COLO668 (cell line): ENCODE results near the gene MCOLN2.
"Not testable (repeated sequence)": the region's sequence is repeated elsewhere in the genome, so short reads cannot be mapped to it uniquely, and the experiment has no call there.

Experiments used
- DNase-seq: peaks from one replicate; lab custom pipeline; 2025; ENCODE audit not compliant: unreplicated experiment; lab: John Stamatoyannopoulos, UW

MCOLN2 gene

DNA sequence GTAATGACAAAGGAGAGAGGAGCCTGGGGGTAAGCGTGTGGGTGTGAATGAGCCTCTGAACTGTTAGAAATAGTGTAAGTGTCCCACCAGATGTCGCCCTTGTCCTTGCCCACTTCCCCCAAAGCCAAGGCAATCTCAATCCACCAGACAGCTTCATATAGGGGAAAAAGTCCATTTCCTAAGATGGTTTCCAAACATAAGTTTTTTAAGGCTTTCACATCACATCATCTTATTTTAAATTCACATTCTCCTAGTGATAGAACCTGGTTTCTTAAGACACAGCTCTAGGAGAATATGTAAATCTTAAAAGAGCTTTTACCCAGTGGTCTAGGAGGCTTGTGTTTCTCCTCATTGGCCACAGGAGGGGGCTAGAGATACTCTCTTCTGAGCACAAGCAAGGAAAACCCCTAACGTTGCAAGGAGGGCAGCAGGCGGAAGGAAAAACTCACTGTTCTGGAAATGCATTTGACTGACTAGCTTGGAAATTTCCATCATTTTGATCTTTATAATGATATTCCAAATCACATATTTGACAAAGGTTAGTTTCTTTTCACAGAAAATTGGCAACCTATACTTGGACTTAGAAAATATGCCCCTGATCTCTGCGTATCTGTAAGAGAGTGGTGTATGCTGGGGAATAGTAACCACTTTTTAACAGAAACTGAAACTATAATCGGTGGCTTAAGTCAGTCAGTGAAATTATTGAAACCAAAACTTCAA lies 52.0 kb downstream of the MCOLN2 start:
- peak; percentile 70 for DNase-seq

DNA sequence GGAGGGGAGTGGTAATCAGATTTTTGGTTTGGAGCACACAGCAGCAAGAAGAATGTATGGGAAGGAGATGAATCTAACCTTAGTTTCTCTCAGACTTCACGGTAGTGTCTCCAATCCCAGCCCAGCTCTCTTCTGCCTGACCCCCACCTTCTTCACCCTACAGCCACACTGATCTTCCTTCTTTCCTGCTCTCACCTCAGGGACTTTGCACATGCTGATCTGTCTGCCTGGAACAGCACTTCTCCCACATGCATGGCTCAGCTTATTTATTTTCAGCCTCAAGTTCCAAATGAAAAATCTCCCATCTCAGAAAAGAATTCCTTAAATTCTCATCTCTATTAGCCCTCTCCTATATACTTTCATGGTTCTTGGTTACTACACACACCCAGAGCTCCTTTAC lies 55.1 kb downstream of the MCOLN2 start:
- DNase-seq: no peak

DNA sequence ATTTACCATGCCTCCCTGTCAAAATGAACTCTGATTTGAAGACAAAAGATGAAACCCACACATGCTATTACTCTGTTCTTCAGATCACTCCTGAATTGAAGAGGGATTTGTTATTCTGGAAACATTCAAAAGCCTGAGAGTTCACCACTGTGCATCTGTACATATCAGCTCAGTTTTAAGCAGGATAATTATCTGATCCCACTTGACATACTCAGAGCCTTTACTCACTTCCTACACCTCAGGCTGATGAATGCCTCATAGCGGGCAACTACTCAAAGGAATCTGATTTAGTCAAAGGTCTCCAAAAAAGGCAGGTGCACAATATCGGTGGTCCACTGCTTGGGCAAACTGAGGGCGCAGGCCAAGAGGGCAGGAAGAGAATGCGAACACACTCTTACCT lies 56.4 kb downstream of the MCOLN2 start:
- DNase-seq: no peak

DNA sequence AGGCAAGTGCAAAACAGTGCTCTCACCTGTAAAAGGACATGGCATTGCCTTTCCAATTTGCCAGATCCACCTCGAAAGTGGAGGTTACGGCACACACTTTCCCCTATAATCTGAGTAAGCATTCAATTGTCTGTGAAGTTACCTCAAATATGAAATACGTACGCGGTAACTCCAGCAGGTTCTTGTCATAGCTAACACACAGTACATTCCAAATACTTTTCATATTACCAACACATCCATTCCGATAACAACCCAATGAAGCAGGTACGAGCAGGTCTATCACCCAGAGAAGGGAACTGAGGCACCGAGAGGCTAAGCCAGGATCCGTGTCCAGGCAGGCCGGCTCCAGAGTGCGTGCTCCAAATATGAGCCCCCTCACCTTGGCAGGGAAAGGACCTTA lies 57.2 kb downstream of the MCOLN2 start:
- no peak for DNase-seq

DNA sequence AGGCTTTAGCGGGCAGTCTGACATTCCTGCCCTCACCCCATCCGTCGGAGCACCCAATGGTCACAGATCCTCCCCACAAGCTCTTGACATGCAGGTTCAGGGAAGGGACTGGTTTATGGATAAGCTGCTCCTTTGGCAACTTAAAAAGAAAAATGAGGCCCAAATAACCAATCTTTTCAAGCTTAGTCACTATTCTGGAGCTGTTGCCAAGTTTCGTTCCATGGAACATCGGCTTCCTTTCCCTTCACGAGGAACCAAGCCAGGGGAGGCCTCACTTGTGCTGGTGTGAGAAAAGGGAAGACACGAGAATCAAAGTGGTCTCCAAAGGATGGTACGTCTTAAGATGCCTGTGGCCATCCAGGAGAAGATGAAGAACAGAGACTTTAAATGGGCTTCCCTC lies 57.8 kb downstream of the MCOLN2 start:
- DNase-seq: no peak

DNA sequence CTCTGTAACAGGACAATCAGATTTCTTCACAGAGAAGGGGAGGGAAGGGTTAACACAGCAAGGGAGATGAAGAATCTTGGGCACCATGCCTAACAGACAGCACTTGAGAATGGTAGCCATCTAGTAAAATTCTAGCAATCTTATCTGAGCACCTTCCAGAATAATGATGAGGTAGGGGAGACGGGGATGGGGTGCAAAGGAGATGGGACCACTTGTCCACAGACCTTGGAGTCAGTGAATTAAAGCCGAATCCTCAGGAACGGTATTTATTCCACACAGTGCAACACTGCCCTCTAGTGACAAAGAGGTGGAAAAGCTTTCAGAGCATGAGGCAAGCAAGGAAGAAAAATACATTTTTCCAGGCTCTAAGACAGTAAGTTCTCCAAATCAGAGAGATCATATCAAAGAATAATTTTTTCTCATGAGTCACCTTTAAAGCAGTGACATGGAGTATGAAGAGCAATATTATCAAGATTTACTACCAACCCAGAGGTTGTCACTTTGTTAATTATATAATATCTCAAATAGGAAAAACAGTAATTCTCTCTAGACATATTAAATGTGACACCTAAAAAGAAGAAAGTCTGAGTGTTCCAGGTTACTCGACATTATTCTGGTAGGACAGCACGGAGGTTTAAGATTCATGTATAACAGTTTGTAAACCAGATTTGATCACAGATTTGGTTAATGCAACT lies 60.6 kb downstream of the MCOLN2 start:
- DNase-seq: peak; percentile 45

DNA sequence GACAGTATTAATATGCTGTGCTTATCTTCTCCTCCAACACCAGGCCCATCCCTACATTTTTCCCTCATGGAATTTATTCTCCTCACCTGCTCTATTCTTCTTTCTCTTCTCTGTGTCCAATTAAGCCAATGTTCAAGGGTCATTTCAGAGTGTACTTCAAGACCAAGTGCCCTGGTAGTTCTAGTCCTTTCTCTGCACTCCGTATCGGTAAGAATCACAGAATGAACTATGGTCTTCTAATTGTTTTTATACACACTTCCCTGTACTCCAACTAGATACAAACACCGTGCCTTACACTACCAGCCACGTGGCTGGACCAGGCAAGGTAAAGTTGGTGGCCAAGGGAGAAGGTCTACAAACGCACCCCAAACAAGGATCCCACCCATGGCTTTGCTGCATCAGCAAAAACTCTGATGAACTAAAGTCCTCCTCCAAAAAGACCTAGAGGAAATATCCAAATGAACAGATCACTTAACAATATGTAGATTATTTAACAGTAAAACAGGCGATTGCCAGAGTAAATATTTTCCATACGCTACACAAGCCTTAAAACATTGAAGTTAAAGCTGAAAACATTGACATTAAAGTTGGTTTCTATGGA lies 63.8 kb downstream of the MCOLN2 start:
- no peak for DNase-seq

DNA sequence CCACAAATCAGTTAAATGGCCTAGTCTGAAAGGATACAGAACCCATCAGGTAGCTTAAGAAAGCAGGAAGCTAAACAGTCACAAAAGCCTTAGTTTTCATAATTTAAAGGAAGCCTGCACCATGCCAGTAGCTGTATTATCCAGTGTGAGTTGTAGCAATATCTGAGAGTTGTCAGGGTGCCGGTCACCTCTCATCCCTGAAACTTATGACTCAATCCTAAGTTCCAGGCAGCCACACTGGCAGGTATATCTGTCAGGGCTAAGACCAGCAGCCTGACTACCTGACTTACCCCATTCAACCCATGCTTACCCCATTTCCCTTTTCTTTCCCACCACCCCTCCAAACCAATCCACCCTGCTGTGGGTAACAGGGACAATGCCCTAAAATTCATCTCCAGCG lies 66.1 kb downstream of the MCOLN2 start:
- DNase-seq: no peak

DNA sequence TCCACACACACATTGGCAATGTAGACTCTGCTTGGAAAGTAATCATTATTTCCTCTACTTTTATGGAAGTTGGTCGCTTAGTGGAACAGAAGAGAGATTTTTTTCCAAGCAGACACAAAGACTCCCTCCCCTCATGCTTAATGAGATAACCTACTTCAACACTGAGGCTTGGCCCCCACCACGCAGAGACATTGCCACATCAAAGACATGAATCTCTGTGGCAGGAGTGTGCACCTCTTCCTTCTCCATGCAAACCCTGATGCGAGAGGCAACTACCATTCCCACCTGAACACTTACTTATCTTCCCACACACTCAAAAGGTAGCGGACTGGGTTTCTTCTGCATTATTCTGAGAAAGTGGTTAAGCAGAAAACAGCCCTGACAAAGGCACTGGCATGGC lies 66.6 kb downstream of the MCOLN2 start:
- DNase-seq: no peak

DNA sequence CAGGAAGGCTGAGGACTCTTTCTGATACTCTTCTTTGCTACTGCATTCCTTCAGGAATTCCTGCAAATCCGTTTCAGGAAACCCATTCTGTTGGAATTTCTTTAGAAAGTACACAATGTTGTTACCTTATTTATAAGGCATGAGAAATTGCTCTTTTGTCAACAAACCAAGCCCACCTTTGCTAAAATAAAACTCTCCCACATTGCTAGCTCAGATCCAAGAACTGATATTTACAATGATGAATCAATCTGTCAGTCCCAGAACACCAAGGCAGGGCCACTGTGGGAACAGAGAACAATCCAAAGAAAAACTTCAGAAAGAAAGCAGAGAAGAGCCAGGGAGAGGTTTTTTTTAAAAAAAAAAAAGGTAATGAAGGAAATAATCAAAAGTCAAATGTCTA lies 67.3 kb downstream of the MCOLN2 start:
- no peak for DNase-seq

DNA sequence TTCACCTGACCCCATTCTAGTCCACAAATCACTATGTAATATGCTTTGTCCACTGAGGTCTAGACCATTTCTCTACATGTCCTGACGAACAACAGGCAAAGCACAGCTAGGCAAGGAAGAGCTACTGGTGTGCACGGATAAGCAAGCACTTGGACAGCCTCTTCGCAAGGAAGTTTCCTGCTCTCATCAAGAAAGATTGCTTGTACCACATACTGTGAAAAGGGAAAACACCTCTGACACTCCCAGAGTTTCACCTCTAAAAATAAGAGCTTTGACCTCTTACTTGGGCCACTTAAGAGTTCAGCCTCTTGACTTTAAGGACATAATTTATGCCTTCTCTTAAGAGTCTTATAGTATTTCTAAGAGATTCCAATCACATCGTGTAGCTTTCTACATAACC lies 67.9 kb downstream of the MCOLN2 start:
- DNase-seq: no peak

DNA sequence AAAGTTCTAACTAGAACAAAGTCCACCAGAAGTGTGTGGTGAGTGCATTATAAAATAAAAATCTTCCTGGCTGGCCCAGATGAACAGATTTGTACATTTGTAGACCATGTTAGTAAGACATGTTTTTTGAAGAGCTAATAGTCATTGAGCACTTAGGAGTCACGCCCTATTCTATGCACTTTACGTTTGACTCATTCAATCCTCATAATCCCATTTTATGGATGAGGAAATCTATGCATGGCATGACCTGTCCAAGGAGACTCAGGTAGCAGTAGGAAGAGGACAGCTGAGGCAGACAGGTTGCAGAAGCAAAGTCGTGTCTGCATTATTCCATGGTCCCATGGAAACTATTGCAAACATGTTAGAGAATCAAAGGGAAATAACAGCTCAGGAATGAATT lies 73.6 kb downstream of the MCOLN2 start:
- DNase-seq: no peak

DNA sequence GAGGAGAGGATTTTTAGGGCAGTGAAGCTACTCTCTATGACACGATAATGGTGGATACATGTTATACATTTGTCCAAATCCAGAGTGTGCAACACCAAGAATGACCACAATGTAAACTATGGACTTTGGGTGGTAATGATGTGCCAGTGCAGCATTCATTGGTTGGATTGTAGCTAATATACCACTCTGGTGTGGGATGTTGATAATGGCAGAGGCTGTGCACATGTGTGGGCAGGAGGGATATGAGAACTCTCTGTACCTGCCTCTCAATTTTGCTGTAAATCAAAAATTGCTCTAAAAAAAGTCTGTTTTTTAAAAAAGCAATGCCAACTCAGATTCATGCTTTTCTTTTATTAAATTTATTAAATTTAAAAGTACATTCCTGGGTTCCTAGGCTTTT lies 76.8 kb downstream of the MCOLN2 start:
- no peak for DNase-seq

DNA sequence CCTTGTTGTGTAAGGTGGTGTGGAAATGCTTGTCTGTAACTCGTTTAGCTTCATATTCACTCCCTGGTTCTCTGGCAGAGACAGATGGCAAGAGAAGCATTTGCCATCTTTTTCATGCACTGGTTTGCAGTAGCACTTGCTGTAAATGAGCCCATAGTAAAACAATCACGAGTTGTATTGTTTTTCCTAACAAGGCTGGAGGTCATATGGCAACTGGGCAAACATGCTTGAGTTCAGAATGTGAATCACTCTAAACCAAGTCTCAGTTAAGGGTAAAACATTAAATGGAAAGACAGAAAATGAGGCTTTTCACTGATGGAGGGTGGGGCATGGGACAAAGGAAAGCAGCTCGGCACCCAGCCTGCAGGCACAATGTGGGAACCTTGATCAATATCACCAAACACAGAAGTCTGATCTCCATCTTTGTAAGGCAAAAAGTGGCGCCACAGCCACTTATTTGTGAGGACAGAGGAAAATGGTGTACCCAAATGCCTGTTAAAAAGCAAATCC lies 77.4 kb downstream of the MCOLN2 start:
- DNase-seq: no peak

DNA sequence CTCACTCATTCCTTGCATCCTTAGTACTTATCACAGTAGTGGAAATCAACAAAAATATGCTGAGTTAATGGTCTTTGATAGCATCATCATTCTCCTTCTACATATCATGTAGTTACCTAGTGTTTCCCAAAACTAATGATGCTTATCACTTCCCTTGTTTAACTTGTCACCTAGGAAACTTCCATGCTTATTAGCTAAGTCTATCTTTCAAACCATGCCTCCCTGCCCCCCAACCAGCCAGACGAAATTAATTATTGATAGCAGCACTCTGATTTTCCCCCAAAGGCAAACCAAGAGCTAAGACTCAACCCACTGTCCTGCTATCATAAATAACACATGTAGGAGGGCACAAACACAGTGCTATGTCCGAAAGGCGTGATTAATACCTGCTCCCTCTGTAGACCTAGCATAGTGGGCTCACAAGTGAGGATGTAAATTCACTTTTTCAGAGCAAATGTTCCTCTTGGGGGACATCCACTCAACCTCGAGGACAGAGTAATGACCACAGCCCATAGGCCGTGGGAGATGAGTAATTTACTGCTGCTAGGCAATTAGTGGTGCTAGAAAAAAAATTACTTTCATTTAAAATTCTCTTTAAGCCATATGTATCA lies 78.1 kb downstream of the MCOLN2 start:
- DNase-seq: no peak

DNA sequence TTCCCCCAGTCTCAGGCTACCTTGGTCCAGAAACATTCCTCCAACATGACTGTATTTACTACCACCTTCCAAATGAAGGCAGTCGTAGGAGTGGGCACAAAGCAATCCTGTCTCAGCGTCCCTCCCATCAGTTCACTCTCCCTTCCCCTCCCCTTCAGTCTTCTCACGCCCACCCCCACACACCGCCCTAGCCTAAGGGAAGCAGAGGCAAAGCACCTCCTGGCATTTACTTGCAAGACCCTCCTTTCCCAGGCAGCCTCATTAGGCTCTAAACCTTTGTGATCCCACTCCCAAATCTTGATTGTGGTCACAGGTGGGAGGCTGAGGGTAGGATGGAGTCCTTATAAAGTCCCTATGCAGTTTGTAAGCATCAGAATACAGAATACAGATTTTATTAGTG lies 80.0 kb downstream of the MCOLN2 start:
- DNase-seq: no peak

DNA sequence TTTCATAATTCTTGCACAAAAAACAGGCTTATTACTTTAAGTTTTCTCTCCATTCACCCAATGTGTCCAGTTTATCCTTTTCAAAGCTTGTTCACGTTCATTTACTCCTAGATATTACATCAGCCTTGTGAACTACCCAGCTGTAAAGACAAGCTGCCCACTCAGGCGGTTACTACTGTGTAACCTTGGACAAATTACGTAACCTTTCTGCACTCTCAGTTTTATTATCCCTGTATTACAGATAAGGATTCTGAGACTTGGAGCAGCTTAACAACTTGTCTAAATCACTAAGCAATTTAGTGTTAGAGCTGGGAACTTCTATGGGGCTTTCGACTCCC lies 83.4 kb downstream of the MCOLN2 start:
- DNase-seq: no peak

DNA sequence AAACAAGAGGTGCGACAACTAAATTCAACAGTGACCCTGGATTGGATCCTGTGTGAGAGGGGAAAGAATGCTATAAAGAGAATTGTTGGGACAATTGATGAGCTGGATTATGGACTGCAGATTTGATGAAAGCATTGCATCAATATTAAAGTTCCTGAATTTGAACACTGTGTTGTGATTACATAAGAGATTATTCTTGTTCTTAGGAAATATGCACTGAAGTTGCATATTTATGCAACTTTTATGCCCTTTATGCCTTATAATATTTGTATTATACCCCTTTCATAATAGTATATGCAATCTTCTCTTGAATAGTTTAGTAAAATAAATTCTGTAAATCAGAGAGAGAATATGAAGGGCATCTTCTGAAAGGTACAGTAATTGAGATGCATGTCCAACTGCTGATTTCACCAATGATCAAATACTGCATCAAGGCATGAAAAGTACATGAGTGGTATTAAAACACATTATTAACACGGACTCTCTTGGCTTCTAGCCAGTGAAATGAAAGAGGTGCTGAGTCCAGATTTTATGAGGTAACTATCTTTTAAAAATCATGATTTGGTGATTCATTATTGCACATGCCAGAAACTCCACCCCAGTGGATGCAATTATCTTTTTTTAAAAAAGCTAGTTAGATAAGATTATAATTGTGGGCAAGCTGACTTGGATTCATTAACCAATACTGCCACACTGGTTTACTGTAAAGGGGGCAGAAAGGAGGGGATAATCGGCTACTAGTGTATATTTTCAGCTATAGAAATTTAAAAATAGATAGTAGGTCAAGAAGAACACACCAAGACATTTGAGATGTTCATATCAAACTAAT lies 84.0 kb downstream of the MCOLN2 start:
- DNase-seq: no peak

DNA sequence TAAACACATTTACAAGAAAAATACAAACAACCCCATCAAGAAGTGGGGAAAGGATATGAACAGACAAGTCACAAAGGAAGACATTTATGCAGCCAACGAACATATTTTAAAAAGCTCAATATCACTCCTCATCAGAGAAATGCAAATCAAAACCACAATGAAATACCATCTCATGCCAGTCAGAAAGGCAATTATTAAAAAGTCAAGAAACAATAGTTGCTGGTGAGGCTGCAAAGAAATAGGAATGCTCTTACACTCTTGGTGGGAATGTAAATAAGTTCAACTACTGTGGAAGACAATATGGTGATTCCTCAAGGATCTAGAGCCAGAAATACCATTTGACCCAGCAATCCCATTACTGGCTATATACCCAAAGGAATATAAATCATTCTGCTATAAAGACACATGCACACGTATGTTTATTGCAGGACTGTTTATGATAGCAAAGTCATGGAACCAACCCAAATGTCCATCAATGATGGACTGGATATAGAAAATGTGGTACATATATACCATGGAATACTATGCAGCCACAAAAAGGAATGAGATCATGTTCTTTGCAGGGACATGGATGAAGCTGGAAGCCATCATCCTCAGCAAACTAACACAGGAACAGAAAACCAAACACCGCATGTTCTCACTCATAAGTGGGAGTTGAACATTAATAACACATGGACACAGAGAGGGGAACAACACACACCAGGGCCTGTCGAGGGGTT lies 88.0 kb downstream of the MCOLN2 start:
- not testable (repeated sequence) for DNase-seq

DNA sequence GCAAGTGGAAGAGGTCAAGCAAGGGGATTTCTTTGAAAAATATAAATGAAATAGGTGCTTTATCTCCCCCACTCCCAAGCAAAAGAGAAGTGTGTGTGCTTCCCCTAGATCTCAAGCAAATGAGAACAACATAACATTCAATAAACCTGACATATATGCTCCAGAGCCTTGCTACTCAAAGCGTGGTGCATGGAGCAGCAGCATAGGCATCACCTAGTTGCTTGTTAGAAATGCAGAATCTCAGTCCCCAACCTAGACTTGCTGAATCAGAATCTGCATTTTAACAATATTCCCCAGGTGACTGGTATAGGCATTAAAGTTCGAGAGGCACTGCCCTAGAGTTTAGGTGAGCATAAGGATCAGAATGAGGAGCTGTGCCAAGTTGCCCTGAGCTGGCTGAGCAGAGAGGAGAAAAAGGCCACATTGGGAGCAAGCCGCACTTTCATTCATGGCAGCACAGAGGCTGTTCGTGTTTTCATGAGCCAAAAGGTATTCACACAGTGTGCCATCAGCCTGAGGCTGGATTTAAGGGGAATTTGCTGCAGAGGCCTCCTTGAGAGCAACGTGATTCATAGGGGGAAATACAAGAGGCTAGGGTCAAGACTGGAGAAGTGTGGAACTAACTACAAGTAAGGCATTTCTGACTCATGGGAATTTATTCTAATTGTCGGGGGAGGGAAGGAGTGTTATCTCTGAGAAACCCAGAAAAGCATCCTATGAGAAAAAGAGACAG lies 89.7 kb downstream of the MCOLN2 start:
- no peak for DNase-seq
